NCI-H146 treated with DMSO at 0.1 percent for 48 hours (cell line): ENCODE measurements around the gene LRRC8A.
"Not testable (repeated sequence)": the region's sequence is repeated elsewhere in the genome, so short reads cannot be mapped to it uniquely, and the experiment has no call there.

Experiments
- DNase-seq: peaks from one replicate; lab custom pipeline; 2025; ENCODE audit not compliant: unreplicated experiment; lab: John Stamatoyannopoulos, UW

Gene LRRC8A

GRCh38 chr9:128863647-128864046 is 18.3 kb upstream of the LRRC8A start:
- DNase-seq: peak; percentile 3

GRCh38 chr9:128870128-128870940 is 11.6 kb upstream of the LRRC8A start:
- no peak for DNase-seq

- not testable (repeated sequence) for DNase-seq
Measured at GRCh38 chr9:128870941-128871265, 11.0 kb upstream of the LRRC8A start.

GRCh38 chr9:128877852-128878251 is 4.1 kb upstream of the LRRC8A start:
- DNase-seq: no peak

GRCh38 chr9:128882677-128883603 is 1.0 kb downstream of the LRRC8A start:
- no peak for DNase-seq

- DNase-seq: no peak
Measured at GRCh38 chr9:128884164-128884563, 2.2 kb downstream of the LRRC8A start.

GRCh38 chr9:128885376-128885775 is 3.4 kb downstream of the LRRC8A start:
- no peak for DNase-seq

- no peak for DNase-seq
Measured at GRCh38 chr9:128885798-128886197, 3.9 kb downstream of the LRRC8A start.

GRCh38 chr9:128886211-128886891 is 4.4 kb downstream of the LRRC8A start:
- DNase-seq: no peak

- DNase-seq: no peak
Measured at GRCh38 chr9:128887049-128887448, 5.1 kb downstream of the LRRC8A start.

GRCh38 chr9:128887914-128888350 is 6.0 kb downstream of the LRRC8A start:
- DNase-seq: no peak

- no peak for DNase-seq
Measured at GRCh38 chr9:128891321-128892220, 9.6 kb downstream of the LRRC8A start.

GRCh38 chr9:128892221-128892921 is 10.4 kb downstream of the LRRC8A start:
- no peak for DNase-seq

GRCh38 chr9:128893354-128893753 is 11.4 kb downstream of the LRRC8A start:
- DNase-seq: no peak

GRCh38 chr9:128894764-128895163 is 12.8 kb downstream of the LRRC8A start:
- DNase-seq: no peak

- no peak for DNase-seq
Measured at GRCh38 chr9:128895556-128895955, 13.6 kb downstream of the LRRC8A start.

GRCh38 chr9:128898382-128898781 is 16.4 kb downstream of the LRRC8A start:
- no peak for DNase-seq

GRCh38 chr9:128898845-128899565 is 17.1 kb downstream of the LRRC8A start:
- no peak for DNase-seq
